ENCODE measurements around the gene PLVAP. TPM values are rescaled to one million over a fixed set of nuclear protein-coding genes. Genes with fewer than 3 reads are reported as not detected.

PLVAP gene
- polyA plus RNA-seq, 2 of the 4 experiments (the other 2 are of a cell fraction), result not detected

- H3K27ac ChIP-seq, result no peak overlapping the region
- no peaks in the 10 kb centered on the region for H3K9me3 ChIP-seq
- TF ChIP-seq ESRRA (IDR thresholded peaks at IDR 0.05; ENCODE audit: borderline replicate concordance, low read length) (no peak), ZSCAN20 (CRISPR knock-in tag; IDR thresholded peaks at IDR 0.05) (no peak), PHF8 (IDR thresholded peaks at IDR 0.05; ENCODE audit: borderline replicate concordance, low read depth) (no peak), NFE2L2 (conservative IDR thresholded peaks at IDR 0.05; ENCODE audit: low read length) (no peak)
- H3K4me3 ChIP-seq, result no peak overlapping the region
- CTCF ChIA-PET, result interaction anchor here (1.0 to 1.1 kb wide), 3 partner anchors 9 to 16 kb away, joined by 3 to 6 read pairs (median 4); no protein-coding TSS in a partner anchor
- FAIRE-seq (no peak), ATAC-seq (no peak), DNase-seq (ENCODE audit: low read depth in 1 of 2, low spot score in 1 of 2) (no peak)
- 85% methylated on average over 11 of the region's 11 CpGs for whole genome bisulfite sequencing (ENCODE audit: missing lambda C conversion rate)
- H3K4me1 ChIP-seq, result no peaks in the 10 kb centered on the region
- H3K4me2 ChIP-seq, result no peak overlapping the region
- POLR2A ChIA-PET, result interaction anchor here (0.9 kb wide), 1 partner anchor 17 kb away, joined by 3 read pairs; the partner anchor contains the start of gene DDA1
Observed at GRCh38 chr19:17326595-17326966, 50.6 kb downstream of the PLVAP start.

DNA sequence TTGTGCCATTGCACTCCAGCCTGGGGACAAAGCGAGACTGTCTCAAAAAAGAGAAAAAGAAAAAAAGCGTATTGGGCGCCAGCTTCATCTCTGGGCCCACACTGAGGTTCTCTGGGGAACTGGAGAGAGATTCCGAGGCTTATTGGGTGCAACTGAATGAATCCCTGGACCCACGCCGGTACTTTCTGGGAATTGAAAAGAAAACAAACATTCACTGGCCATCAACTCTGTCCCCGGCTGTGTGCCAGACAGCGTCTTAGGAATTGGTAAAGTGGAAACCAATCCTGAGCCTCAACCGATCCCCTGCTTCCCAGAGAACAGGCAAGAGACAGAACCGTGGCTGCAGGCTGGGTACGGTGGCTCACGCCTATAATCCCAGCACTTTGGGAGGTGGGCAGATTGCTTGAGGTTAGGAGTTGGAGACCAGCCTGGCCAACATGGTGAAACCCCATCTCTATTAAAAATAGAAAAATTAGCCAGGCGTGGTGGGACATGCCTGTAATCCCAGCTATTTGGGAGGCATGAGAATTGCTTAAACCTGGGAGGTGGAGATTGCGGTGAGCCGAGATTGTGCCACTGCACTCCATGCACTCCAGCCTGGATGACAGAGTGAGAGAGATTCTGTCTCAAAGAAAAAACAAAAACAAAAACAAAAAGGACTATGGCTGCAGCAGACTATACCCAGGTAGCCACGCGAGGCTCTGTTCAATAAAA, 51.1 kb downstream of the PLVAP start:
- no peak overlapping the region for H3K4me3 ChIP-seq
- no peak for DNase-seq (ENCODE audit: low read depth in 1 of 2, low spot score in 1 of 2)
- H3K4me2 ChIP-seq, result no peak overlapping the region
- FAIRE-seq, result no peak
- TF ChIP-seq CEBPB (IDR thresholded peaks at IDR 0.05) (no peak), POLR2A (IDR thresholded peaks at IDR 0.05; ENCODE audit: low read length) (no peak), CBX8 (IDR thresholded peaks at IDR 0.05) (no peak), MAFK (IDR thresholded peaks at IDR 0.05; ENCODE audit: partially characterized antibody) (no peak), RFX5 (IDR thresholded peaks at IDR 0.05) (no peak), EHMT2 (IDR thresholded peaks at IDR 0.05; ENCODE audit: low read depth) (no peak), RARB (CRISPR knock-in tag; IDR thresholded peaks at IDR 0.05) (no peak), JUNB (IDR thresholded peaks at IDR 0.05) (no peak), KDM1A (IDR thresholded peaks at IDR 0.05; ENCODE audit: low read depth) (no peak), SMC3 (IDR thresholded peaks at IDR 0.05) (no peak), GATA3 (IDR thresholded peaks at IDR 0.05; ENCODE audit: borderline replicate concordance) (no peak), ZNF302 (CRISPR knock-in tag; IDR thresholded peaks at IDR 0.05) (no peak), ELK1 (IDR thresholded peaks at IDR 0.05; ENCODE audit: low read depth, low read length) (no peak), ESRRA (IDR thresholded peaks at IDR 0.05; ENCODE audit: borderline replicate concordance, low read length) (no peak), NFE2L2 (conservative IDR thresholded peaks at IDR 0.05; ENCODE audit: low read length) (no peak), CTCF (IDR thresholded peaks at IDR 0.05) (no peak), FOSL2 (IDR thresholded peaks at IDR 0.05) (no peak), FOSL2 (CRISPR knock-in tag; IDR thresholded peaks at IDR 0.05) (no peak), HOXB5 (CRISPR knock-in tag; IDR thresholded peaks at IDR 0.05) (no peak), ZSCAN20 (CRISPR knock-in tag; IDR thresholded peaks at IDR 0.05) (no peak), TP53 (CRISPR knock-in tag; IDR thresholded peaks at IDR 0.05) (no peak)
- H3K9me3 ChIP-seq, result no peaks in the 10 kb centered on the region
- H3K27ac ChIP-seq, result no peak overlapping the region
- ATAC-seq, result no peak
- POLR2A ChIA-PET, result interaction anchor here (0.9 kb wide), 1 partner anchor 17 kb away, joined by 3 read pairs; the partner anchor contains the start of gene DDA1
- CTCF ChIA-PET, result interaction anchor here (0.5 to 1.1 kb wide), 3 partner anchors 8 to 478 kb away, joined by 4 to 6 read pairs (median 4); no protein-coding TSS in a partner anchor
- WGBS (ENCODE audit: missing lambda C conversion rate), result 86% methylated on average over 17 of the region's 17 CpGs
- no peaks in the 10 kb centered on the region for H3K4me1 ChIP-seq

- Histone ChIP-seq H3K4me2 (no peak overlapping the region), H3K9me3 (no peaks in the 10 kb centered on the region), H3K4me3 (no peak overlapping the region), H3K27ac (no peak overlapping the region), H3K4me1 (no peaks in the 10 kb centered on the region)
- no peak for ATAC-seq
- no peak for DNase-seq (ENCODE audit: low read depth in 1 of 2, low spot score in 1 of 2)
- ChIA-PET POLR2A (no interaction called here), CTCF (interaction anchor here (0.5 kb wide), 1 partner anchor 477 kb away, joined by 4 read pairs; no protein-coding TSS in a partner anchor)
- 95% methylated on average over 12 of the region's 20 CpGs for WGBS (ENCODE audit: missing lambda C conversion rate)
- FAIRE-seq, result no peak
- no peak for TF ChIP-seq E2F6 (IDR thresholded peaks at IDR 0.05; ENCODE audit: borderline replicate concordance, low read depth)
- TF ChIP-seq ZSCAN20 (CRISPR knock-in tag; IDR thresholded peaks at IDR 0.05), result no peak
- TF ChIP-seq SREBF2 (IDR thresholded peaks at IDR 0.05), result no peak
- TF ChIP-seq PHF8 (IDR thresholded peaks at IDR 0.05; ENCODE audit: borderline replicate concordance, low read depth), result no peak
- no peak for TF ChIP-seq HOXB5 (CRISPR knock-in tag; IDR thresholded peaks at IDR 0.05)
- no peak for TF ChIP-seq EHF (CRISPR knock-in tag; IDR thresholded peaks at IDR 0.05)
- TF ChIP-seq KDM5A (IDR thresholded peaks at IDR 0.05), result no peak
- no peak for TF ChIP-seq KDM1A (IDR thresholded peaks at IDR 0.05; ENCODE audit: low read depth)
- TF ChIP-seq EHMT2 (IDR thresholded peaks at IDR 0.05; ENCODE audit: low read depth), result no peak
- no peak for TF ChIP-seq HOXA7 (CRISPR knock-in tag; IDR thresholded peaks at IDR 0.05)
- no peak for TF ChIP-seq ELK1 (IDR thresholded peaks at IDR 0.05; ENCODE audit: low read depth, low read length)
- no peak for TF ChIP-seq HMGXB4 (CRISPR knock-in tag; IDR thresholded peaks at IDR 0.05; ENCODE audit: borderline replicate concordance)
- TF ChIP-seq SMC3 (IDR thresholded peaks at IDR 0.05), result no peak
Observed at GRCh38 chr19:17325133-17325532, 52.0 kb downstream of the PLVAP start.
